H1 (cell line): ENCODE measurements around the gene HPN. TPM values are rescaled to one million over a fixed set of nuclear protein-coding genes. Genes with fewer than 3 reads are reported as not detected.
A peak's percentile ranks its signal among the peaks of the same experiment; 100 is the strongest.

ENCODE experiments used
- CTCF ChIA-PET: fragments of 300-600 bp; sonication (Branson Sonifier 250); formaldehyde crosslinking; loops from one replicate; lab custom pipeline; 2021; ENCODE audit not compliant: partially characterized antibody; lab: Charles Lee
- POLR2A ChIA-PET: fragments of 300-600 bp; sonication (Branson Sonifier 250); formaldehyde crosslinking; loops from one replicate; lab custom pipeline; 2021; ENCODE audit warnings: inconsistent platforms; ENCODE audit not compliant: partially characterized antibody; lab: Charles Lee
- DNase-seq, 2 experiments: peaks; one replicate each; pipeline versions ENCODE4 v3.0.0 to v3.0.0-alpha.2; 2010 to 2022; ENCODE audit warnings: low spot score in 2 of 2, low read depth in 1 of 2, mixed read lengths in 1 of 2
- FAIRE-seq: peaks from 2 replicates; lab custom pipeline; 2011; peaks lifted over from hg19 to GRCh38; lab: Jason Lieb, UNC
- H2AFZ ChIP-seq: 2 replicates; pipeline ENCODE4 v1.8.1; 2012; ENCODE audit warnings: low read length, inconsistent platforms
- H2AK5ac ChIP-seq: 2 replicates; pipeline ENCODE4 v1.6.1; 2013; ENCODE audit warnings: low read depth, low read length
- H2BK120ac ChIP-seq: replicated peaks from 2 replicates; pipeline ENCODE3; 2013; ENCODE audit warnings: low read depth, low read length, inconsistent platforms
- H2BK12ac ChIP-seq: 2 replicates; pipeline ENCODE4 v1.6.1; 2013; ENCODE audit warnings: low read depth, low read length
- H2BK15ac ChIP-seq: 2 replicates; pipeline ENCODE4 v1.6.1; 2013; ENCODE audit warnings: low read length
- H2BK20ac ChIP-seq: 2 replicates; pipeline ENCODE4 v1.6.1; 2013; ENCODE audit warnings: low read length
- H2BK5ac ChIP-seq: 2 replicates; pipeline ENCODE4 v1.6.1; 2013; ENCODE audit warnings: low read depth, low read length
- H3K14ac ChIP-seq: 2 replicates; pipeline ENCODE4 v1.6.1; 2013; ENCODE audit warnings: inconsistent platforms; ENCODE audit not compliant: insufficient read length
- H3K18ac ChIP-seq: 2 replicates; pipeline ENCODE4 v1.6.1; 2013; ENCODE audit warnings: low read length; ENCODE audit errors: extremely low read depth
- H3K23ac ChIP-seq: 2 replicates; pipeline ENCODE4 v1.6.1; 2013; ENCODE audit warnings: inconsistent platforms; ENCODE audit not compliant: insufficient read length
- H3K23me2 ChIP-seq: 2 replicates; pipeline ENCODE4 v1.6.1; 2013; ENCODE audit warnings: low read depth, low read length
- H3K27ac ChIP-seq: 2 replicates; pipeline ENCODE4 v1.6.1; 2011; ENCODE audit warnings: low read depth, low read length, inconsistent platforms
- H3K27me3 ChIP-seq, 4 experiments: replicated peaks in 1 of 4; 1 replicate in 1 of 4; 2 replicates in 3 of 4; pipeline versions ENCODE4 v1.6.1 to v1.8.1; 2011 to 2013; ENCODE audit warnings: low read length in 3 of 4, mild to moderate bottlenecking in 3 of 4, inconsistent platforms in 2 of 4, mixed read lengths in 2 of 4, moderate library complexity in 1 of 4; ENCODE audit not compliant: control insufficient read depth in 3 of 4, insufficient read depth in 3 of 4; ENCODE audit errors: extremely low read depth in 1 of 4
- H3K36me3 ChIP-seq, 4 experiments: 2 replicates each; pipeline versions ENCODE4 v1.6.1 to v1.8.1; 2011 to 2013; ENCODE audit warnings: mild to moderate bottlenecking in 4 of 4, low read length in 3 of 4, moderate library complexity in 2 of 4, control low read depth in 1 of 4, inconsistent platforms in 1 of 4; ENCODE audit not compliant: insufficient read depth in 4 of 4, control insufficient read depth in 2 of 4
- H3K4ac ChIP-seq: replicated peaks from 2 replicates; pipeline ENCODE3; 2013; ENCODE audit warnings: low read length, low read depth, mixed read lengths, inconsistent platforms; ENCODE audit not compliant: insufficient read length
- H3K4me1 ChIP-seq, 4 experiments: replicated peaks in 1 of 4; 1 replicate in 1 of 4; 2 replicates in 3 of 4; pipeline versions ENCODE4 v1.6.1 to v1.8.1; 2011 to 2013; ENCODE audit warnings: low read length in 3 of 4, inconsistent platforms in 2 of 4, mixed read lengths in 1 of 4; ENCODE audit not compliant: insufficient read depth in 4 of 4, control insufficient read depth in 3 of 4
- H3K4me2 ChIP-seq, 2 experiments: 2 replicates each; pipeline versions ENCODE4 v1.6.1 to v1.8.1; 2011 to 2013; ENCODE audit warnings: low read depth in 2 of 2, low read length in 2 of 2, control low read depth in 1 of 2, inconsistent platforms in 1 of 2, mild to moderate bottlenecking in 1 of 2; ENCODE audit not compliant: insufficient read depth in 1 of 2
- H3K4me3 ChIP-seq, 4 experiments: fragments of 200-600, 300-600 bp in 1 of 4; sonication (generic), shearing (Covaris generic), sonication (Bioruptor Twin) in 1 of 4; 2 replicates each; pipeline versions ENCODE4 v1.5.1 to v1.8.1; 2011 to 2016; ENCODE audit warnings: low read length in 4 of 4, low read depth in 3 of 4, control low read depth in 2 of 4, inconsistent platforms in 2 of 4, mild to moderate bottlenecking in 2 of 4, mixed read lengths in 1 of 4, moderate library complexity in 1 of 4; ENCODE audit not compliant: insufficient read depth in 2 of 4; ENCODE audit errors: extremely low read depth in 1 of 4
- H3K56ac ChIP-seq: replicated peaks from 2 replicates; pipeline ENCODE3; 2013; ENCODE audit warnings: low read depth, mild to moderate bottlenecking, mixed read lengths, low read length, inconsistent platforms; ENCODE audit not compliant: insufficient read length
- H3K79me1 ChIP-seq: 2 replicates; pipeline ENCODE4 v1.6.1; 2013; ENCODE audit warnings: low read depth, low read length, control low read depth
- H3K79me2 ChIP-seq, 2 experiments: 2 replicates each; pipeline versions ENCODE4 v1.6.1 to v1.8.1; 2012 to 2013; ENCODE audit warnings: low read length in 2 of 2, mild to moderate bottlenecking in 2 of 2, inconsistent platforms in 1 of 2; ENCODE audit not compliant: insufficient read depth in 2 of 2, control insufficient read depth in 1 of 2
- H3K9ac ChIP-seq, 4 experiments: replicated peaks in 1 of 4; 1 replicate in 1 of 4; 2 replicates in 3 of 4; pipeline versions ENCODE4 v1.6.1 to v1.8.1; 2011 to 2013; ENCODE audit warnings: low read depth in 3 of 4, low read length in 3 of 4, control low read depth in 2 of 4, mild to moderate bottlenecking in 2 of 4, moderate library complexity in 2 of 4, inconsistent platforms in 1 of 4; ENCODE audit errors: extremely low read depth in 1 of 4
- H3K9me3 ChIP-seq, 2 experiments: 2 replicates each; pipeline versions ENCODE4 v1.6.1 to v1.8.1; 2012 to 2013; ENCODE audit warnings: mild to moderate bottlenecking in 2 of 2, moderate library complexity in 2 of 2, control low read depth in 1 of 2, inconsistent platforms in 1 of 2, low read depth in 1 of 2, low read length in 1 of 2, mixed read lengths in 1 of 2; ENCODE audit not compliant: insufficient read depth in 2 of 2
- H4K20me1 ChIP-seq, 2 experiments: replicated peaks in 1 of 2; 2 replicates each; pipeline versions ENCODE3 to v1.8.1; 2011 to 2013; ENCODE audit warnings: inconsistent platforms in 2 of 2, low read length in 2 of 2, mild to moderate bottlenecking in 1 of 2; ENCODE audit not compliant: insufficient read depth in 2 of 2, control insufficient read depth in 1 of 2
- H4K5ac ChIP-seq: 2 replicates; pipeline ENCODE4 v1.6.1; 2013; ENCODE audit warnings: low read length, low read depth, mixed read lengths, inconsistent platforms; ENCODE audit not compliant: insufficient read length
- H4K8ac ChIP-seq: 2 replicates; pipeline ENCODE4 v1.8.0; 2013; ENCODE audit warnings: mild to moderate bottlenecking, moderate library complexity, low read length, inconsistent platforms; ENCODE audit not compliant: insufficient read depth; ENCODE audit errors: extremely low read depth
- H4K91ac ChIP-seq: replicated peaks from 2 replicates; pipeline ENCODE3; 2013; ENCODE audit warnings: low read length, mixed read lengths, inconsistent platforms; ENCODE audit not compliant: insufficient read length
- CBX8 ChIP-seq: fragments of 300-800, 300-1000 bp; sonication (generic); IDR thresholded peaks from 2 replicates; pipeline ENCODE4 v1.7.1; 2016; ENCODE audit warnings: low read depth, low read length, borderline replicate concordance
- CHD1 ChIP-seq: IDR thresholded peaks from 2 replicates; pipeline ENCODE4 v1.6.1; 2012; ENCODE audit warnings: low read depth, low read length, improper control_type of control experiment
- GABPA ChIP-seq: IDR thresholded peaks from 2 replicates; pipeline ENCODE4 v1.6.1; 2011; ENCODE audit warnings: mild to moderate bottlenecking, low read length, moderate library complexity, borderline replicate concordance; ENCODE audit not compliant: insufficient read depth
- MAFK ChIP-seq: IDR thresholded peaks from 2 replicates; pipeline ENCODE4 v1.6.1; 2012; ENCODE audit warnings: low read depth, mild to moderate bottlenecking, improper control_type of control experiment, low read length
- NRF1 ChIP-seq: IDR thresholded peaks from 2 replicates; pipeline ENCODE4 v1.6.1; 2011; ENCODE audit warnings: mild to moderate bottlenecking, low read depth, low read length, improper control_type of control experiment
- RXRA ChIP-seq: IDR thresholded peaks from 2 replicates; pipeline ENCODE4 v1.6.1; 2011; ENCODE audit warnings: low read depth, mild to moderate bottlenecking, low read length, moderate library complexity; ENCODE audit not compliant: insufficient read depth
- SIX5 ChIP-seq: IDR thresholded peaks from 2 replicates; pipeline ENCODE4 v1.6.1; 2011; ENCODE audit warnings: mild to moderate bottlenecking, low read depth, low read length
- SP4 ChIP-seq: IDR thresholded peaks from 2 replicates; pipeline ENCODE4 v1.6.1; 2012; ENCODE audit warnings: low read length, inconsistent platforms
- TAF1 ChIP-seq: IDR thresholded peaks from 2 replicates; pipeline ENCODE4 v1.6.1; 2011; ENCODE audit warnings: mild to moderate bottlenecking, low read depth, low read length
- TCF12 ChIP-seq: IDR thresholded peaks from 2 replicates; pipeline ENCODE4 v1.6.1; 2011; ENCODE audit warnings: low read depth, mild to moderate bottlenecking, low read length
- YY1 ChIP-seq: IDR thresholded peaks from 2 replicates; pipeline ENCODE4 v1.6.1; 2011; ENCODE audit warnings: low read depth, mild to moderate bottlenecking, low read length
- WGBS, 2 experiments: shearing (Covaris generic) in 1 of 2; methylation state at CpG; one replicate each; pipeline versions ENCODE4 v1.1.6 to v1.1.7; 2013 to 2015; ENCODE audit warnings: low lambda C conversion rate in 2 of 2, mixed read lengths in 2 of 2, inconsistent platforms in 1 of 2, low coverage in 1 of 2, missing lambda C conversion rate in 1 of 2; ENCODE audit not compliant: insufficient replicate concordance in 2 of 2, insufficient coverage in 1 of 2, insufficient read length in 1 of 2; ENCODE audit errors: extremely low coverage in 1 of 2, missing lambda C conversion rate in 1 of 2; 5-methylcytosine and 5-hydroxymethylcytosine counted together
- polyA plus RNA-seq, 7 experiments: library from polyadenylated mRNA; depleted of rRNA in 3 of 7; stranded (reverse) in 5 of 7; unstranded in 2 of 7; fragments of >200 nt in 5 of 7; fragments of 200-250 nt in 2 of 7; gene quantifications; 1 replicate in 5 of 7; 2 replicates in 1 of 7; 4 replicates in 1 of 7; pipeline versions ENCODE4 v1.2.1 to v1.2.3, GENCODE V29; 2011 to 2013; ENCODE audit warnings: missing spikeins in 2 of 7, mixed read lengths in 2 of 7
- total RNA-seq: library from RNA; stranded (reverse); fragmentation: NEBNext Ultra II Directional; extraction: Animal tissue kit (Norgen Biotek cat#: 25700); gene quantifications from 2 replicates; pipeline ENCODE4 v1.2.1, GENCODE V29; 2021
- TF ChIP-seq, protein P1 (sequence below): IDR thresholded peaks from 2 replicates; pipeline ENCODE4 v1.6.1; 2012; ENCODE audit warnings: inconsistent platforms

The HPN gene
- total and polyA plus RNA-seq, 2 of the 8 experiments (the other 6 are each of a cell fraction or from before 2014, with no cell fraction given): 14.7 to 33.7 TPM

DNA sequence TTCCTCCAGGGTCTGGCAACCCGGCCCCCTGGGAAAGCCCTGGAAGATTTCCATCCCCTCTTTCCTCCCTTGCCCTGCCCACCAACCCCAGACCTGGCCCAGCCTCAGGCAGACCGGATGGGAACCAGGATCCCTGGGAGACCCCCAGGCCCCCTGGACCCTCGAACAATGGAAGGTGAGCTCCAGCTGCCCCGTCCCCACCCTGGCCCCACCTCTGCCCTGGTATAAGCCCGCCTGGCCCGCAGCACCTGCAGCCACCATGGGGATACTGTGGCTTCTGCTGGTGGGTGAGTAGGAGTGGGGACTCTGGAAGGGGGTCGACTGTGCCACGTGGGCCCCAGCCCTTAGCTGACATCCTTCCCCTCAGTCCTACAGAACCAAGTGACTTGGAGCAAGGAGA lies 32.4 kb downstream of the HPN start:
- H2BK20ac ChIP-seq: 0 out of 2 replicates have a peak overlapping the region, but pooled peaks have one; percentile 72
- no peak overlapping the region for H3K18ac ChIP-seq
- peaks cover 0 to 7% (median 7%) of the 10 kb centered on the region in 4 experiments; a peak in 4 of 7 replicates for H3K4me1 ChIP-seq
- no peak overlapping the region for H4K91ac ChIP-seq
- H2AK5ac ChIP-seq: no peak overlapping the region
- peak overlapping the region; percentile 68; the same call in 1 of the 2 replicates for H2BK12ac ChIP-seq
- H3K4me3 ChIP-seq: no peak overlapping the region
- no peaks in the 10 kb centered on the region; the same call in 1 of the 2 replicates for H3K23me2 ChIP-seq
- H3K27ac ChIP-seq: no peak overlapping the region
- no peaks in the 10 kb centered on the region for H4K20me1 ChIP-seq
- H3K27me3 ChIP-seq: no peaks in the 10 kb centered on the region; a peak in 2 of 7 replicates
- H2BK5ac ChIP-seq: no peak overlapping the region; the same call in 1 of the 2 replicates
- H3K14ac ChIP-seq: no peak overlapping the region
- no peak overlapping the region for H2BK120ac ChIP-seq
- no peaks in the 10 kb centered on the region for H3K36me3 ChIP-seq
- H2BK15ac ChIP-seq: no peak overlapping the region
- no peak overlapping the region for H3K9ac ChIP-seq
- H4K5ac ChIP-seq: no peak overlapping the region
- no peak overlapping the region for H3K23ac ChIP-seq
- DNase-seq: no peak
- ChIA-PET CTCF (interaction anchor here (0.6 to 1.9 kb wide), 5 partner anchors 9 to 170 kb away, joined by 3 to 7 read pairs (median 6); partner anchors contain the start of gene LGI4), POLR2A (interaction anchor here (0.9 kb wide), 2 partner anchors 12 to 190 kb away, joined by 3 read pairs; no protein-coding TSS in a partner anchor)
- 0 out of 2 replicates have a peak overlapping the region, but pooled peaks have one; percentile 14 for H4K8ac ChIP-seq
- no peak overlapping the region for H3K56ac ChIP-seq
- no peaks in the 10 kb centered on the region for H3K79me1 ChIP-seq
- WGBS, 2 experiments: 95% methylated on average over 6 of the region's 8 CpGs; no CpG with 5 or more reads in 1 of the 2 experiments
- H3K4me2 ChIP-seq: no peak overlapping the region
- no peak overlapping the region for H2AFZ ChIP-seq
- H3K4ac ChIP-seq: no peak overlapping the region
- FAIRE-seq: no peak
- no peaks in the 10 kb centered on the region for H3K79me2 ChIP-seq
- H3K9me3 ChIP-seq: peaks cover 3 to 4% of the 10 kb centered on the region in 2 experiments; a peak in 3 of 4 replicates
- TF ChIP-seq NRF1 (no peak), GABPA (no peak), YY1 (no peak), CBX8 (no peak), SIX5 (no peak), TAF1 (no peak), CHD1 (no peak), TCF12 (no peak), MAFK (no peak), SP4 (no peak), RXRA (no peak)
- TF ChIP-seq, protein P1, sequence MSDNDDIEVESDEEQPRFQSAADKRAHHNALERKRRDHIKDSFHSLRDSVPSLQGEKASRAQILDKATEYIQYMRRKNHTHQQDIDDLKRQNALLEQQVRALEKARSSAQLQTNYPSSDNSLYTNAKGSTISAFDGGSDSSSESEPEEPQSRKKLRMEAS: no peak
